HCT116 (cell line): ENCODE results near the gene WWP2. TPM values are rescaled to one million over a fixed set of nuclear protein-coding genes. Genes with fewer than 3 reads are reported as not detected.
"Not testable (repeated sequence)": the region's sequence is repeated elsewhere in the genome, so short reads cannot be mapped to it uniquely, and the experiment has no call there.

Source experiments
- ATAC-seq: fragments of 200-7000 bp; cut with Tn5 transposase; 2 replicates; pipeline ENCODE4 v1.9.1; 2020; ENCODE audit warnings: mild to moderate bottlenecking, moderate library complexity
- BruUV-seq: library from RNA; stranded (reverse); fragments of 400-500 nt; replicated peaks from 2 replicates; lab custom pipeline; 2021; lab: Mats Ljungman, UMichigan
- CTCF ChIA-PET: fragments of 300-600 bp; sonication (Branson Sonifier 250); formaldehyde crosslinking; loops from one replicate; lab custom pipeline; 2021; ENCODE audit warnings: antibody characterized with exemption; lab: Charles Lee
- POLR2A ChIA-PET: fragments of 300-600, 350-600 bp; sonication (Branson Sonifier 250); formaldehyde crosslinking; loops from one replicate; lab custom pipeline; 2021; ENCODE audit warnings: antibody characterized with exemption; lab: Charles Lee
- RAD21 ChIA-PET, 2 experiments: fragments of 300-600 bp; sonication (Branson Sonifier 250); formaldehyde crosslinking; loops; one replicate each; lab custom pipeline; 2023; ENCODE audit warnings: low total read pairs in 2 of 2; ENCODE audit not compliant: uncharacterized antibody in 2 of 2, unreplicated experiment in 2 of 2, low non-redundant PET in 1 of 2; lab: Charles Lee
- DNase-seq: peaks from one replicate; pipeline ENCODE4 v3.0.0-alpha.2; 2010; ENCODE audit warnings: low read depth, low spot score
- H2AFZ ChIP-seq: fragments of 200-600 bp; shearing (Covaris generic), sonication (generic); 2 replicates; pipeline ENCODE4 v1.6.1; 2017; ENCODE audit warnings: low read depth, mixed run types, mixed read lengths, antibody characterized with exemption, low read length; ENCODE audit not compliant: poor library complexity, severe bottlenecking
- H3K27ac ChIP-seq: 2 replicates; pipeline ENCODE4 v1.5.1; 2012; ENCODE audit warnings: low read depth, low read length
- H3K27me3 ChIP-seq: fragments of 200-600 bp; sonication (generic); 2 replicates; pipeline ENCODE4 v1.6.1; 2016; ENCODE audit warnings: mixed run types, low read length, mixed read lengths; ENCODE audit not compliant: insufficient read depth
- H3K36me3 ChIP-seq, 2 experiments: fragments of 200-500 bp in 1 of 2; fragments of 200-600 bp in 1 of 2; sonication (Bioruptor generic) in 1 of 2; sonication (generic) in 1 of 2; 2 replicates each; pipeline versions ENCODE4 v1.5.1 to v1.6.1; 2014 to 2016; ENCODE audit warnings: low read length in 2 of 2, inconsistent platforms in 1 of 2, mixed read lengths in 1 of 2, mixed run types in 1 of 2; ENCODE audit not compliant: insufficient read depth in 2 of 2, control insufficient read depth in 1 of 2
- H3K4me1 ChIP-seq, 2 experiments: fragments of 200-600 bp in 1 of 2; sonication (generic) in 1 of 2; 2 replicates each; pipeline versions ENCODE4 v1.5.1 to v1.6.1; 2012 to 2017; ENCODE audit warnings: low read length in 2 of 2, inconsistent platforms in 1 of 2, mild to moderate bottlenecking in 1 of 2, mixed read lengths in 1 of 2, mixed run types in 1 of 2, moderate library complexity in 1 of 2; ENCODE audit not compliant: insufficient read depth in 2 of 2, control insufficient read depth in 1 of 2
- H3K4me2 ChIP-seq: fragments of 200-600 bp; sonication (generic); 2 replicates; pipeline ENCODE4 v1.6.1; 2017; ENCODE audit warnings: mixed run types, low read length, mixed read lengths
- H3K4me3 ChIP-seq, 2 experiments: fragments of 200-600 bp in 1 of 2; sonication (generic) in 1 of 2; replicated peaks in 1 of 2; 2 replicates each; pipeline ENCODE4 v1.5.1; 2011 to 2016; ENCODE audit warnings: low read length in 2 of 2, control low read depth in 1 of 2, low read depth in 1 of 2, mild to moderate bottlenecking in 1 of 2, mixed read lengths in 1 of 2, mixed run types in 1 of 2
- H3K79me2 ChIP-seq: fragments of 200-600 bp; sonication (generic); 2 replicates; pipeline ENCODE4 v1.6.1; 2017; ENCODE audit warnings: mild to moderate bottlenecking, mixed run types, low read length, moderate library complexity, mixed read lengths; ENCODE audit not compliant: insufficient read depth
- H3K9ac ChIP-seq: fragments of 200-600 bp; sonication (generic); 2 replicates; pipeline ENCODE4 v1.6.1; 2016; ENCODE audit warnings: low read length, mixed read lengths
- H3K9me2 ChIP-seq: fragments of 200-600 bp; sonication (generic), shearing (Covaris generic); 2 replicates; pipeline ENCODE4 v1.6.1; 2017; ENCODE audit warnings: mixed run types, mild to moderate bottlenecking, moderate library complexity; ENCODE audit not compliant: insufficient read depth
- H3K9me3 ChIP-seq, 2 experiments: fragments of 200-500 bp in 1 of 2; fragments of 200-600 bp in 1 of 2; sonication (Bioruptor generic) in 1 of 2; sonication (generic) in 1 of 2; 2 replicates each; pipeline ENCODE4 v1.6.1; 2014 to 2017; ENCODE audit warnings: low read length in 2 of 2, mixed read lengths in 2 of 2, inconsistent platforms in 1 of 2, low read depth in 1 of 2, mild to moderate bottlenecking in 1 of 2, mixed run types in 1 of 2, moderate library complexity in 1 of 2; ENCODE audit not compliant: control insufficient read depth in 1 of 2, insufficient read depth in 1 of 2
- H4K20me1 ChIP-seq: fragments of 200-600 bp; sonication (generic), shearing (Covaris generic); 2 replicates; pipeline ENCODE4 v1.6.1; 2017; ENCODE audit warnings: mixed run types, mild to moderate bottlenecking, moderate library complexity; ENCODE audit not compliant: insufficient read depth
- ELF1 ChIP-seq: IDR thresholded peaks from 2 replicates; pipeline ENCODE4 v1.6.1; 2012; ENCODE audit warnings: low read depth, borderline replicate concordance
- EZH2 ChIP-seq: fragments of 200-600 bp; sonication (generic); IDR thresholded peaks from 2 replicates; pipeline ENCODE4 v1.6.1; 2017; ENCODE audit warnings: antibody characterized with exemption, mixed run types
- REST ChIP-seq: IDR thresholded peaks from 2 replicates; pipeline ENCODE4 v1.6.1; 2012; ENCODE audit warnings: low read depth
- intact Hi-C: fragments of 100-400 bp; cut with micrococcal nuclease; formaldehyde crosslinking; loops from 2 replicates; pipeline ENCODE4 v1.10.0; 2022
- total RNA-seq: library from RNA; stranded (reverse); gene quantifications from one replicate; pipeline ENCODE4 v1.2.1, GENCODE V29; 2021; ENCODE audit not compliant: unreplicated experiment

Gene WWP2
- total RNA-seq, 1 experiment from 2014 or later: 44.2 TPM

GRCh38 chr16:69804297-69804696 lies 42.2 kb downstream of the WWP2 start:
- H3K4me2 ChIP-seq: no peak overlapping the region
- no peak overlapping the region for H3K4me3 ChIP-seq
- DNase-seq (no peak), ATAC-seq (no peak)
- no peak overlapping the region for H3K27ac ChIP-seq
- H3K4me1 ChIP-seq: no peaks in the 10 kb centered on the region
- ChIA-PET CTCF (no interaction called here), POLR2A (no interaction called here), RAD21 (no interaction called here)
- H3K9me2 ChIP-seq: no peaks in the 10 kb centered on the region
- no peaks in the 10 kb centered on the region; the same call in 1 of the 2 replicates for H3K79me2 ChIP-seq
- intact Hi-C loops: no loop called here
- H3K9me3 ChIP-seq: no peaks in the 10 kb centered on the region
- H3K9ac ChIP-seq: no peak overlapping the region
- H3K27me3 ChIP-seq: no peaks in the 10 kb centered on the region
- H4K20me1 ChIP-seq: no peaks in the 10 kb centered on the region
- H3K36me3 ChIP-seq: peaks cover 0 to 3% of the 10 kb centered on the region in 2 experiments; a peak in 1 of 4 replicates
- TF ChIP-seq ELF1 (no peak), REST (no peak), EZH2 (no peak)
- H2AFZ ChIP-seq: no peak overlapping the region
- BruUV-seq: no TSS peak

GRCh38 chr16:69806776-69807175 lies 44.6 kb downstream of the WWP2 start:
- H3K4me3 ChIP-seq, DNase-seq, POLR2A ChIA-PET, H3K9ac ChIP-seq, H3K36me3 ChIP-seq, H3K4me2 ChIP-seq, H3K79me2 ChIP-seq, H3K9me3 ChIP-seq, intact Hi-C loops, H3K27ac ChIP-seq, H3K9me2 ChIP-seq, H3K4me1 ChIP-seq, BruUV-seq, RAD21 ChIA-PET, ATAC-seq, H2AFZ ChIP-seq, H3K27me3 ChIP-seq, H4K20me1 ChIP-seq: not testable (repeated sequence)
- CTCF ChIA-PET: interaction anchor here (0.6 kb wide), 1 partner anchor 11 kb away, joined by 4 read pairs; no protein-coding TSS in a partner anchor
